Common myeloid progenitor, CD34-positive (primary cell): Measurements from ENCODE around the gene CLDN14. TPM values are rescaled to one million over a fixed set of nuclear protein-coding genes. Genes with fewer than 3 reads are reported as not detected.

ENCODE experiments used
- CTCF ChIA-PET: fragments of 350-600 bp; sonication (Branson Sonifier 250); formaldehyde crosslinking; loops from one replicate; lab custom pipeline; 2021; ENCODE audit warnings: antibody characterized with exemption; lab: Charles Lee
- POLR2A ChIA-PET: fragments of 350-600 bp; sonication (Branson Sonifier 250); formaldehyde crosslinking; loops from one replicate; lab custom pipeline; 2021; ENCODE audit warnings: antibody characterized with exemption; lab: Charles Lee
- DNase-seq, 3 donors: peaks; one replicate each; pipeline versions ENCODE4 v3.0.0 to v3.0.0-alpha.2; 2013
- H3K27ac ChIP-seq, 2 experiments: 1 replicate in 1 of 2; 2 replicates in 1 of 2; pipeline ENCODE4 v1.7.0; 2013; ENCODE audit warnings: inconsistent platforms in 2 of 2, low read length in 2 of 2, mild to moderate bottlenecking in 2 of 2, low read depth in 1 of 2, moderate library complexity in 1 of 2; ENCODE audit not compliant: severe bottlenecking in 2 of 2, insufficient read depth in 1 of 2, poor library complexity in 1 of 2
- H3K27me3 ChIP-seq, 5 experiments: replicated peaks in 2 of 5; 1 replicate in 3 of 5; 2 replicates in 2 of 5; pipeline versions ENCODE4 v1.6.1 to v1.7.0; 2013; ENCODE audit warnings: low read length in 4 of 5, mild to moderate bottlenecking in 2 of 5, moderate library complexity in 2 of 5, inconsistent platforms in 1 of 5; ENCODE audit not compliant: insufficient read depth in 5 of 5, control insufficient read depth in 4 of 5
- H3K36me3 ChIP-seq, 4 experiments: 1 replicate in 2 of 4; 2 replicates in 2 of 4; pipeline versions ENCODE4 v1.6.1 to v1.7.0; 2013; ENCODE audit warnings: low read length in 3 of 4, control low read depth in 1 of 4, mild to moderate bottlenecking in 1 of 4; ENCODE audit not compliant: control insufficient read depth in 4 of 4, insufficient read depth in 4 of 4
- H3K4me1 ChIP-seq, 4 experiments: 1 replicate in 3 of 4; 2 replicates in 1 of 4; pipeline versions ENCODE4 v1.6.1 to v1.7.1; 2013; ENCODE audit warnings: low read length in 3 of 4, mild to moderate bottlenecking in 3 of 4, control low read depth in 1 of 4, inconsistent platforms in 1 of 4, moderate library complexity in 1 of 4; ENCODE audit not compliant: control insufficient read depth in 4 of 4, insufficient read depth in 4 of 4; ENCODE audit errors: control extremely low read depth in 1 of 4
- H3K4me3 ChIP-seq, 7 experiments: 1 replicate in 4 of 7; 2 replicates in 3 of 7; pipeline versions ENCODE4 v1.5.1 to v1.7.0; 2013; ENCODE audit warnings: mild to moderate bottlenecking in 7 of 7, low read length in 6 of 7, moderate library complexity in 6 of 7, inconsistent platforms in 2 of 7, low read depth in 2 of 7, control low read depth in 1 of 7; ENCODE audit not compliant: insufficient read depth in 4 of 7, control insufficient read depth in 1 of 7; ENCODE audit errors: extremely low read depth in 1 of 7
- H3K9me3 ChIP-seq, 5 experiments: 1 replicate in 4 of 5; 2 replicates in 1 of 5; pipeline versions ENCODE4 v1.6.1 to v1.7.1; 2013; ENCODE audit warnings: low read length in 4 of 5, mild to moderate bottlenecking in 2 of 5, inconsistent platforms in 1 of 5, low read depth in 1 of 5, moderate library complexity in 1 of 5; ENCODE audit not compliant: control insufficient read depth in 4 of 5, insufficient read depth in 2 of 5; ENCODE audit errors: control extremely low read depth in 1 of 5
- WGBS: methylation state at CpG from one replicate; pipeline ENCODE4 v1.1.5; 2013; ENCODE audit not compliant: insufficient coverage; 5-methylcytosine and 5-hydroxymethylcytosine counted together
- polyA plus RNA-seq: library from polyadenylated mRNA; unstranded; fragments of 120-200 nt; gene quantifications from one replicate; pipeline ENCODE4 v1.2.1, GENCODE V29; 2013

The CLDN14 gene, protein sequence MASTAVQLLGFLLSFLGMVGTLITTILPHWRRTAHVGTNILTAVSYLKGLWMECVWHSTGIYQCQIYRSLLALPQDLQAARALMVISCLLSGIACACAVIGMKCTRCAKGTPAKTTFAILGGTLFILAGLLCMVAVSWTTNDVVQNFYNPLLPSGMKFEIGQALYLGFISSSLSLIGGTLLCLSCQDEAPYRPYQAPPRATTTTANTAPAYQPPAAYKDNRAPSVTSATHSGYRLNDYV
- polyA plus RNA-seq = 0.28 TPM

DNA sequence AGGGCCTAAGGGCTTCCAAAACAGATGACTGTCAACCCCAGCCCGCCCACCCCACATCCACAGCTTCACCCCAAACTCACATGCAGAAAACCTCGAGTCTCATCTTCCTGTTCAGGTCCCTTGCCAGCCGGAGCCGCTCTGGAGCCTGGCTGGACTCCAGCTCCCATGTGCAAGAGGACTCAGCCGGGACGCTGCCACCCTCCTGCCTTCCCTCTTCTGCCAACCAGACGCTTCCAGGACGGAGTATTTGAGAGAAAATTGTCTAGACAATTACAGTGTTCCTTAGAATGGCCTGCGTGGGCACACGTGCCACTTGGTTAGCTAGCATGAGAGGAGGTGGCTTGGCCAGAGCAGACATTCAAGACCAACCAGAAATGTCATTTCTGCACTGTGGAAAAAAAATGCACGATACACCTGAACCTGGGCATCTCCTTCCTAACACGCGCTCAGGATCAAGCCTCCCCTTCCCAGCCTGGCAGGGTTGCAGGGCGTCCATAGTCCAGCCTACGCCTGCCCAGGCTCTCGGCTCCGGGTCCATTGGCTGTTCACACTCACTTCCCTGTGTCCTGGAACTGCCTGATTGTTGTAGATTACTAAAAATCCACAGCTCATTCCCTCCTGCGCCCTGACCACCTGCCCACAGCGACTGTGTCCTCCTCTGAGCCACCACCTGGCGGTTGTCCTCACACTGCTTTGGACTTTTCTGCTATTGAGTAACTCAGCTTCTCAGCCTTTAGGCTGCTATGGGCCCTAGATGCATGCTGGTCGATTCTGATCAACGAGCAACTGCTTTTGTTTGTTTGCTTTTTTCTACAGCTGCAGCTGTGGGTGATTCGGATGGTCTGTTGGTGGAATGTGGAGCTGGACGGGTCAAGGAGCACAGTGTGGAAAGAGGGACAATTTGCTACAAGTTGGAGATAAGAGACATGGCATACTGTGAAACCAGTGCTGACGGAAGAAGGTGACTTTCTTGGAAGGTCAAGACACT lies at the start of gene CLDN14:
CLDN14 (minus strand) TSS at position 708 of the 988 bp plus-strand sequence. CDS start 18,427 bp downstream, outside the sequence.
- Histone ChIP-seq H3K4me1 (no peaks in the 10 kb centered on the region), H3K27me3 (no peaks in the 10 kb centered on the region), H3K27ac (no peak within 1 kb of the TSS), H3K9me3 (no peaks in the 10 kb centered on the region), H3K36me3 (no peaks in the 10 kb centered on the region), H3K4me3 (no peak within 1 kb of the TSS)
- 95% methylated on average over 17 of the region's 25 CpGs for WGBS
- no peak for DNase-seq
- POLR2A ChIA-PET = no interaction called here
- CTCF ChIA-PET = interaction anchor here (1.4 to 2.4 kb wide), 2 partner anchors 8 to 24 kb away, joined by 4 to 8 read pairs; no protein-coding TSS in a partner anchor

DNA sequence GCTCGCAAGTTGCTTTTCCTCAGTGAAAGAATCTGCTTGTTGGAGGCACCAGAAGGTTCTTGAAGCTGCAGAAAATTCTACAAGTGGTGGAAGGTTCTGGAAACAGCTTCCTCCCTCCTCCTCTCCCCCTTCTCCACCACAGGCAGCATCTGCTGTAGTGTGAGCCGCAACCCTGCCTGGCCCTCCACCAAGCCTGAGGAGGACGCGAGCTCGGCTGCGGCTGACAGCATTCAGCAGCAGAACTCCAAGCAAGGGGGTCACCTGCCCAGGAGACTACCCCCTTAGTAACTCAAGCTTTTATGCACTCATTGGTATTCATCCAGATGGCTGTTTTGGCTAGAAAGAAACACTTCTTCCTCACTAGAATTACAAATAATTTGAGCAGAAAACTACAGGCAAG lies 48.8 kb upstream of the CLDN14 start:
- H3K4me3 ChIP-seq = no peak overlapping the region
- H3K27ac ChIP-seq = no peak overlapping the region
- CTCF ChIA-PET = interaction anchor here (1.5 kb wide), 1 partner anchor 23 kb away, joined by 3 read pairs; no protein-coding TSS in a partner anchor
- H3K36me3 ChIP-seq = no peaks in the 10 kb centered on the region
- no peaks in the 10 kb centered on the region for H3K9me3 ChIP-seq
- POLR2A ChIA-PET = no interaction called here
- 97% methylated on average over 5 of the region's 6 CpGs for WGBS
- no peaks in the 10 kb centered on the region for H3K4me1 ChIP-seq
- H3K27me3 ChIP-seq = no peaks in the 10 kb centered on the region
- DNase-seq = no peak

DNA sequence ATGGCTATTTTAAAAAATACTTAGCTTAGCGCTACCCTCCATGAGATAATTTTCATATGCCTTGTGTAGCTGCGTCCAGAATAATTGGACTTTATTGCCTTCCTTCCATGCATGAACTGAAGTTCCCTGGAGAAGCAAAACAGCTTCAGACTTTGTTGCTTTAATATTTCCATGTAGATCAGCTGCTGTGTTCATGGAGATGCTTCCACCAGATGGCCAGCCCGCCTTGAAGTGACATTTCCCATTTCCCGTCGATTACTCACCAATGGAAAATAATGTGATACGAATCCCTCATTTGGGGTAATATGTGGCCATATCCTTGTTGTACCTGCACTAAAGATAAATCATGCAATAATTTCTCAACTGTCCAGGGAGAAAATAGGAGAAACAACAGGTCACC lies 47.4 kb upstream of the CLDN14 start:
- DNase-seq = no peak

DNA sequence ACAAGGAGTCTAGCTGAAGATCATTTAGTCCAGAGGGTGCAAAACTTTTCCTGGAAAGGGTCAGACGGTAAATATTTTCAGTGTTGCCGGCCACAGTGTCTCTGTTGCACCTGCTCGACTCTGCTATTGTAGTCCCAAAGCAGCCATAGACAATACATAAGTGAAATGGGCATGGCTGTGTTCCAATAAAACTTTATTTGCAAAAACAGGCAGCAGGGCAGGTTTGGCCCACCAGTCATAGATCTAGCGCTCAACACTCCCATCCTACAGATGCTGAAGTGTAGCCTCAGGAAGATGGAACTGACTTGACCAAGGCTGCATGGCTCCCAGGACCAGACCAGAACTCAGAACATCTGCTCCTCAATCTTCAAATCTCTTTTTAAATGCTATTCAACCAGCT lies 46.2 kb upstream of the CLDN14 start:
- Histone ChIP-seq H3K9me3 (peaks cover 0 to 3% (median 0%) of the 10 kb centered on the region in 5 experiments), H3K27ac (no peak overlapping the region), H3K4me1 (no peaks in the 10 kb centered on the region), H3K36me3 (no peaks in the 10 kb centered on the region), H3K27me3 (no peaks in the 10 kb centered on the region), H3K4me3 (no peak overlapping the region)
- CTCF ChIA-PET = no interaction called here
- POLR2A ChIA-PET = no interaction called here
- 100% methylated on average over 3 of the region's 4 CpGs for WGBS
- DNase-seq = no peak

More for the DNA sequence above, 47.4 kb upstream of the CLDN14 start:
- no peaks in the 10 kb centered on the region for H3K27me3 ChIP-seq
- no peak overlapping the region for H3K4me3 ChIP-seq
- H3K27ac ChIP-seq = no peak overlapping the region
- no peaks in the 10 kb centered on the region for H3K9me3 ChIP-seq
- 98% methylated on average over 5 of the region's 6 CpGs for WGBS
- ChIA-PET CTCF (no interaction called here), POLR2A (no interaction called here)
- no peaks in the 10 kb centered on the region for H3K36me3 ChIP-seq
- no peaks in the 10 kb centered on the region for H3K4me1 ChIP-seq

DNA sequence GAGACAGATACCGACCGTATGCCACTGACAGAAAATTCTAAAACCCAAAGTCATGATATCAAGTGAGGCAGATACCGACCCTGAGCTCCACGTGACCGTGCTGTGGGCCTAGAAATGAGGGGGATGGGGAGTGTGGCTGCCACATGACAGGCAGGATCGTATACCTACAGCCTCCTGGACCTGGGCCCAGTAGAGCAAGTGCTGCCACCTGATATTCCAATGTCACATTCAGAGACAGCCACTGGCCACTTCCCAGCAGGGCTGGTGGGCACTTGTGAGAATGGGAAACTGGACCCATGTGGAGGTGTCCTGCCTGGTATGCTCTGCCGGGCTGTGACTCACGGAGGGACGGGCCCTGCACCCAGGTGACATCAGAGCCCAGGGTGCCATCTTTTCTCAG lies 44.6 kb upstream of the CLDN14 start:
- CTCF ChIA-PET = no interaction called here

DNA sequence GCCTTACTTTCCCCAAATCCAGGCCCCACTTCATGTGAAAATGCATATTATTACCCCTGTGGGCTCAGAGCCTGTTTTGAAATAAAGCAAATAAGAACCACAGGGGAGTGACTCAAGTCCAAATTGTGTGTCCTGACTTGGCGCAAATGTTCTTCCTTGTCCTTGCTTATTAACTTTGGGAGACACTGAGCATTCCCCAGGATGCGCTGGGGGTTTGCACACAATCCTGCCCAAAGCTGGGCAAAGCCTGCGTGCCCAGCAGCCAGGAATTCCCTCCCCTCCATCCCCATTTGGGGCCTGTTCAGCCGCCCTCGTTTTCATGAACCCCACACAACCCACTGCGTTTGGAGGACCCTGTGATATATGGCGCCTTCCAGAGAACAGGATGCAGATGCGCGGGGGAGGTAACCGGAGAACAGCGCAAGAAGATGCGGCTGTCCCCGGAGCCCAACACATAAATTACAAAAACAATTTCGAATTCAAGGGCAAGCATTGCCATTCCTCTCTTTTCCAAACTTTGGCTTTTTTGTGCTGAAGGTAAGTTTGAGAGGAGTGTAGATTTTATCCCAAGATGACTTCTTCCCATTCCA lies 42.4 kb upstream of the CLDN14 start:
- ChIA-PET CTCF (no interaction called here), POLR2A (no interaction called here)
- Histone ChIP-seq H3K4me1 (no peaks in the 10 kb centered on the region), H3K4me3 (no peak overlapping the region), H3K27ac (no peak overlapping the region), H3K9me3 (peaks cover 0 to 7% (median 2%) of the 10 kb centered on the region in 5 experiments), H3K36me3 (no peaks in the 10 kb centered on the region), H3K27me3 (no peaks in the 10 kb centered on the region)
- no peak for DNase-seq
- 88% methylated on average over 6 of the region's 14 CpGs for WGBS

More for the DNA sequence above, 44.6 kb upstream of the CLDN14 start:
- POLR2A ChIA-PET = no interaction called here
- H3K9me3 ChIP-seq = peaks cover 0 to 7% (median 2%) of the 10 kb centered on the region in 5 experiments
- no peak for DNase-seq
- H3K27ac ChIP-seq = no peak overlapping the region
- no peaks in the 10 kb centered on the region for H3K36me3 ChIP-seq
- no peaks in the 10 kb centered on the region for H3K27me3 ChIP-seq
- no peaks in the 10 kb centered on the region for H3K4me1 ChIP-seq
- 100% methylated on average over 6 of the region's 9 CpGs for WGBS
- H3K4me3 ChIP-seq = no peak overlapping the region
